NOMO-1 treated with dmso at 0.1 percent for 144 hours (cell line): Measurements from ENCODE around the gene SPRY4.
"Not testable (repeated sequence)": the region's sequence is repeated elsewhere in the genome, so short reads cannot be mapped to it uniquely, and the experiment has no call there.

Experiments used
- DNase-seq: peaks from one replicate; lab custom pipeline; 2025; ENCODE audit not compliant: unreplicated experiment; lab: John Stamatoyannopoulos, UW

The SPRY4 gene

DNA sequence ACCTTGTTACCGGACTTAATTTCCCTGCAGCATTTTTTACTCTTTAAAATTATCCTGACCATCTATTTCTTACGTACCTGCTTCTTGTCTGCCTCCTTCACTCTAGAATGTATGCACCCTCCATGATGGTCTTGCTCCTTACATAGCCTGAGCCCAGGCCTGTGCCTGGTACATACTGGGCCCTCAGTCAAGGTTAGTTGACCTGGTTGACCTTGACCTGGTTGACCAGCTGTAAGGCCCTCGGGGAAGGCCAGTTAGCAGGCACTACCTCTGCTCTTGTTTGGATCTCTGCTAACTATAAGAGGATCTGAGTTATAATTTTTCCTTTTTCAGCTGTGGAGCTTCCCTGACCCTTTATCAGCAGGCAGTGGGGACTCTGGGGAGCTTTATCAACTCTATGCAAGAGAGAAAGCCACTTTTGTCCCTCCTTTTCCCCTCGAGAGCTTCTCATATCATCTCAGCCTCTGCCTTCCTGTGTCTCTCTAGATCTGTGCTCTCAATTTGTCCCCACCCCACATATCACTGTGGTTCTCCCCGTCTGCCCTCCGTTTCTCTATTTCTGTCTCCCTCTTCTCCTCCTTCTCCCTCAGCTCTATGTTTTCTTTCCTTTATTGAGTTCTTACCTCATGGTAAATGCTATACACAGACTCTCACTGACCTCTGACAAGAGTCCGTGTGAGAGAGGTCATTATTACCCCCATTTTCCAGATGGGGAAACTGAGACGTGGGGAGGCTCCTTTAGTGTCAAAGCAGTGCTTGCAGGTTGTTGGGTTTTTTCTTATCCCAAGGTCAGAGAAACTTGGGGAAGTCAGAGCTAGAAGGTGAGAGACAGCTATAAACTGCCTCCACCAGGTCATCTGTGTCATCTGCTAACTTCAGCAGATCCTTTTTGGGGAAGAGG is 28.6 kb downstream of the SPRY4 start:
- no peak for DNase-seq

GRCh38 chr5:142295084-142295758 is 29.6 kb downstream of the SPRY4 start:
- DNase-seq = no peak

DNA sequence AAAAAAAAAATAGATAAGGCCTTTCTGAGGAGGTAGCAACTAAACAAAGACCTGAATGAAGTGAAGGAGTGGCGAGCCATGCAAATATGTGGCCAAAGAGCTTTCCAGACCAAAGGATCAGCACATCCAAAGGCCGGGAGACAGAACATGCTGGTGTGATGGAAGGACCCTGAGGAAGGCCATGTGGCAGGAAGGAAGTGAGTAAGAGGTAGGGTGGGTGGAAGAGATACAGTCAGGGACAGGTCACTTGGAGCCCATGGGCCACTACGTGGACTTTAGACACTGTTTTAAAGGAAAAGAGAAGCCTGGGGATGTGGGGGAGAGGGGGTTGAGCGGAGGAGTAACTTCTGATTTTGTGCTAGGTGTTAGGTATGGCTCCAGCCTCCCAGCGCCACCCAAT is 31.3 kb downstream of the SPRY4 start:
- no peak for DNase-seq

DNA sequence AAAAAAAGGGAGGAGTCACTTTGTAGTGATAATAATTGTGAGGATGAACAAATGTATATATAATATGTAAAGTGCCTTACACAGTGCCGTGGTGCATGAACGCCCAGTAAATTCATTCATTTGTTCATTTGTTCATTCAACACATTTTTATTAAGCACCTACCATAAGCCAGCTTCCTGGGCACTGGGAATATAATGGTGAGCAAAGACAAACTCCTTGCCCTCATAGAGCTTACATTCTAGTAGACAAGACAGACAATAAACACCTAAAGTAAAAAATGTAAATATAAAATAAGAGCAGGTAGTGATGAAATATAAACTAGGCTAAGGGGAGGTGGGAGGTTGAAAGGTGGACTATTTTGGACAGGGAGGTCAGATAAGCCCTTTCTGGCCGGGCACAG is 32.0 kb downstream of the SPRY4 start:
- DNase-seq = no peak

GRCh38 chr5:142292249-142292648 is 32.6 kb downstream of the SPRY4 start:
- DNase-seq = no peak

GRCh38 chr5:142290577-142291299 is 34.1 kb downstream of the SPRY4 start:
- DNase-seq = no peak

DNA sequence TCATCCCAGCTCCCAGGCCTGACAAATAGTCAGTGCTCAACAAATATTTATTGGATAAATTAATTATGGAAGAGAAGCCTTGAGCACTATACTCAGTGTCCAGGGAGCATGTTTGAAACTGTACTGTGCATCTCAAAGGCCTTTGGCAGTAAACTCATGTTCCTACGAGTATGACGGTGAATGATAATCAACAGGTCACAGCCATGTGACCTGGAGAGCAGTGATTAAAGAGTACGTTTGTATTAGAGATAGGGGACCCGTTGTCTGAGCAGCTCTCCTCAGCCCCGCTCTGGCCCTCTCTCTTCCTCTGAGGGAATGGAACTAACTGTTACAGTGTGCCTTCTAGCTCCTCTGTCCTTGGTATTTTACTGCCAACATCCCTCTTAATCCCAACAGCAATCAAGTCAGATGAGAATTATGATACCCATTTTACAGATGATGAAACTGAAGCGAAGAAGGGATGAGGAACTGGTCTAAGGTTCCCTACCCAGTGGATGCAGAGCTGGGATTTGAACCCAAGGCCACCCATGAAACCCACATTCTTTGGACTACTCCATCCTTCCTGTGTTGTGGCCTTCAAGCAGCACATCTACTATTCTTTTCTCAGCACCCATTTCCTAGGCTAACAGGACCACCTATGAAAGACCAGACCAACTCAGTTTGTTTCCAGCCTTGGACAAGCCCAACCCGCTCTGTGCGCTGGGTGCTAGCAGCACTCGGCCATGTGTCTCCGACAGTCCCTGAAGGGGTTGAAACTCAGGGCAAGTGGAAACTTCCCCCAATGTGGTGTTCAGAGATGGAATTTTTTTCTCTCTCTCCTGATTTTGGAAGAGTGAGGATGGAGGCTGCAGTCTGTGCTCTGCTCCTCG is 34.9 kb downstream of the SPRY4 start:
- no peak for DNase-seq

- DNase-seq = no peak
Measured at GRCh38 chr5:142287973-142288313, 36.9 kb downstream of the SPRY4 start.

DNA sequence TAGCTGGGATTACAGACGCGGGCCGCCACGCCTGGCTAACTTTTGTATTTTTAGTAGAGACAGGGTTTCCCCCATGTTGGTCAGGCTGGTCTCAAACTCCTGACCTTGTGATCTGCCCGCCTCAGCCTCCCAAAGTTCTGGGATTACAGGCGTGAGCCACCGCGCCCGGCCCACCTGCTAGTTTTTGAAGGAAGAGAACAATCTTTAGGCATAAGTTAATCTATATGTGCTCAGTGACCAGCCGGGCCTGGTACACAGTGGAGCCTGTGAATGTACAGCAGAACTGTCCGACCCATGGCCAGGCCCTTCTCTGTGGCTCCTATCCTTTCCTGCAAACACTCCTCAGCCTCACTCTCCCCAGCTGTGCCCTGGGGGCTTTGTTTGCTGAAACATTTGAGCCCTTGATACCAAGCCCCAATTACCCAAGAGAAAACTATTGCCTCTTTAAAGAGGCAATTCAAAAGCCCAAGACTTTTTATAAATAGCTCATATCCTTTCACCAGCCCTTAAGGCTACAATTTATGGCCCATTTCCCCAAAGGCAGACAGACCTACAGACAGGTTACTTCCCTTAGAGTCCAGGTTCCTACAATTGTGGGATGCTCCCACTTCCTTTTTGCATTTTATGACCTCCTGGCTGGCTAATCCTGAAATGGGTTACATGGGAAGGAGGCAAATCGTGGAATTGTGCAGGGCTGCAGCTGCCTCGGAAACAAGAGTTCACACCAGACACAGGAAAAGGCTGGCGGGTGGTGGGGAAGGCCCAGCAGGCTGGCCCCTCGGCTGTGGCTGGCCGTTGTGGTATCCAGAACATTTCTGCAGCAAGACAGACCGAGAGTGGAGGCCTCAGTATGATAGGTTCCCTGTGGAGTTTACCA is 37.5 kb downstream of the SPRY4 start:
- no peak for DNase-seq

DNA sequence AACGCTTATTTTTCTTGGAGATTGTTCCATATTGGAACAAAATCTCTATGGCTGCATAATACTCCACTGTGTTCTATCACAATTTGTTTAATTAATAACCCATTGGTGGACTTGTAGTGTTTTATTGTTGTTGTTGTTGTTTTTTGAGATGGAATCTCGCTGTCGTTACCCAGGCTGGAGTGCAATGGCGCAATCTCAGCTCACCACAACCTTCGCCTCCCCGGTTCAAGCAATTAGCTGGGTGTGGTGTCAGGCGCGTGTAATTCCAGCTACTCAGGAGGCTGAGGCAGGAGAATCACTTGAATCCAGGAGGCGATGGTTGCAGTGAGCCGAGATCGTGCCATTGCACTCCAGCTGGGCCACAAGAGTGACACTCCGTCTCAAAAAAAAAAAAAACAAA is 38.7 kb downstream of the SPRY4 start:
- no peak for DNase-seq

- DNase-seq = no peak
Measured at GRCh38 chr5:142283304-142283703, 41.5 kb downstream of the SPRY4 start.

DNA sequence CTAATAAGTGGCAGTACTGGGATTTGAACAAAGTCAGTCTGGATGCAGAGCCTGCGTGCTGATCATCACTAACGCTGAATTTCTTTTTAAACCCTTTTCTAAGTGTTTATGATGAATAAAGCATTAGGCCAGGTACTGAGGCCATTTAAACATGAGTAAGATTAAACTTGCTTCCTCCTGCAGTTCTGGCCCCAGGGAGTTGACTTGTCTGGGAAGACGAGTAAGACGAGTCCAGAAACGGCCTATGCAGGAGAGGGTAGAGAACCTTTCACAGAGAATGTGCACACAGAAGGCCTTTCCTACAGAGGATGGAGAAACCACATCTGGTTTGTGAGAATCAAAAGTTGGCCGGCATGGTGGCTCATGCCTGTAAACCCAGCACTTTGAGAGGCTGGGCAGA is 42.9 kb downstream of the SPRY4 start:
- no peak for DNase-seq

DNA sequence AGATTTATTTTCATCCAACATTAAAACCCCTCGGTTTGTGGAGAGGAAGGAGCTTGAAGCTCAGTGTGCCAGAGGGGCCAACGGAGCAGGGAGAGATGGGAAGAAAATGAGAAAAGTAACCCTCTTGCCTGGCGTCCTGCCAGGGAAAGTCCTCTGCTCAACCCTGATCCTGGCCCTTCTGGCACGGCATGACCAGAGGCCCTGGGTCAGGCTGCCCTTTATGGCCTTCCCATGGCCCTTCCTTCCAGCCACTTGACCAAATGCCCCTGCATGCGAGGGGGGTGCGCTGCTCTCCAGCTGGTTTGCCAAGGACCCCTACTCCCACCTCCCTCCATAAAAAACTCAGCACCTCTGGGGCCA is 43.8 kb downstream of the SPRY4 start:
- DNase-seq = no peak

- DNase-seq = no peak
Measured at GRCh38 chr5:142280066-142281007, 44.5 kb downstream of the SPRY4 start.

DNA sequence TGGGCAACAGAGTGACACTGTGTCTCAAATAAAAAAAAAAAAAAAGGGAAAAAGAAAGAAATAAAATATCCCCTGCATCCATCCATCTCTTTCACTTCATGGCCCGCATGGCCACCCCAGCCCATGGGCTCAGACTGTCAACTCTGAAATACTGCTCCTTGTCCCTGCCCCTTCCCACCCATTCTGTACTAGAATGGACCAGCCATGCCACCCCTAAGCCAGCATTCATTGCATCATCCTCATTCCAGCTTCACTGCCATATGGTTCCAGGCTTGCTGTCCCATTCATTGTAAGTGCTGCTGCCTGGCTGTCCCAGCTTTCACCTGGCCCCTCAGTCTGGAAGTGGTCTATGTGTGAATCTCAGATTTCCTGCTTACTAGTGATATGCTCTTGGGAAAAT is 46.2 kb downstream of the SPRY4 start:
- DNase-seq = no peak

GRCh38 chr5:142277796-142278195 is 47.0 kb downstream of the SPRY4 start:
- no peak for DNase-seq

GRCh38 chr5:142276517-142276916 is 48.3 kb downstream of the SPRY4 start:
- DNase-seq = no peak

DNA sequence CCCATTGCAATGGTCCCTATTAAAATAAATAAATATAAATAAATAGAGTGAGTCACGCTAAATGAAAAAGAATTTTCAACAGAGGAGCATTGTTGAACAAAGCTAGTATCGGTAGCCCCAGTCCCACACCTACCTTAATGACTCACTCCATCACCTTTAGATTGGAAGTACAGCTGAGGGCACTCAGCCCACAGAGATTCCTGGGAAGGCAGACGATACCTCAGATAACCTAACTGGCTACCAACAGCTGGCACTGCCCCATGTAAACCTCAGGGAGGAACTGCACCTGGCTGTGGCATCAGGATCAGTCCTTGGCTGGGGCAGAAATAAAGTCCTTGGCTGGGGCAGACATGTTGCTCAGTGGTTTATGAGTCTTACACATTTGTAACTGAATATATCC is 49.3 kb downstream of the SPRY4 start:
- DNase-seq = no peak

DNA sequence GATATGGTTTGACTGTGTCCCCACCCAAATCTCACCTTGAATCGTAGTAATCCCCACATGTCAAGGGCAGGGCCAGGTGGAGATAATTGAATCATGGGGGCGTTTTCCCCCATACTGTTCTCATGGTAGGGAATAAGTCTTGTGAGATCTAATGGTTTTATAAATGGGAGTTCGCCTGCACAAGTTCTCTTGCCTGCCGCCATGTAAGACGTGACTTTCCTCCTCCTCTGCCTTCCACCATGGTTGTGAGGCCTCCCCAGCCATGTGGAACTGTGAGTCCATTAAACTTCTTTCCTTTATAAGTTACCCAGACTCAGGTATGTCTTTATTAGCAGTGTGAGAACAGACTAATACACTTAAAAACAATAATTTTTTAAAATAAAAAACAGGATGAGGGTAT is 52.2 kb downstream of the SPRY4 start:
- DNase-seq = not testable (repeated sequence)
